GM10248 (cell line): ENCODE measurements around the gene BCAS2.
"Not testable (repeated sequence)": the region's sequence is repeated elsewhere in the genome, so short reads cannot be mapped to it uniquely, and the experiment has no call there.

Experiments used
- CTCF ChIA-PET: fragments of 300-600 bp; sonication (Branson Sonifier 250); formaldehyde crosslinking; extraction: SDS; loops from one replicate; lab custom pipeline; 2021; ENCODE audit warnings: antibody characterized with exemption; lab: Yijun Ruan, JAX
- POLR2A ChIA-PET: fragments of 350-650 bp; sonication (Branson Sonifier 250); formaldehyde crosslinking; extraction: SDS; loops from one replicate; lab custom pipeline; 2020; ENCODE audit warnings: antibody characterized with exemption; lab: Yijun Ruan, JAX
- DNase-seq: peaks from one replicate; pipeline ENCODE4 v3.0.0; 2012; ENCODE audit errors: extremely low spot score
- TF ChIP-seq, protein P1 (sequence below): IDR thresholded peaks from 2 replicates; pipeline ENCODE4 v1.5.1; 2012; ENCODE audit warnings: mild to moderate bottlenecking, low read depth; ENCODE audit errors: extremely low read depth, missing control alignments, control extremely low read depth

Gene BCAS2

DNA sequence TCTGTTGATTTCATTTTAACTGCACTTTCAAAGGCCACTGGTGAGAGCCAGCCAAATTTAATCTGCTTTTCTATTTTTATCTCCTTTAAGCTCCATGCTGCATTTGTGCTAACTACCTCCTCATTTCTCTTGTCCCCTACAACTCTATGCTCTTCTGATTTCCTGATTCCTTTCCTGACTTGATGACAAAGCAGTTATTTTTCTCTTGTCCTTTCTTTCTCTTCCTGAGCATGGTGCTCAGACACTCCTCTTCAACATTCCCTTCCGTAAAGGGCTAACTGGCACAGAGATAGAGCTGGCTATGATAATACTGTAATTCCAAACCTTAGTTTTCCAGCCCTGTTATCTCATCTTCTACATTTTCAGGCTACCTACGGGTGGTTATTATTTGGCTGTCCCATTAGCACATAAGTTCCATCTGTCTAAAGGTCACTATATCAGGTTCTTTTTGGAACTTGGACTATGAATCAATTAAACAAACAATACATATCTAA, 6.8 kb upstream of the BCAS2 start:
- TF ChIP-seq, protein P1, sequence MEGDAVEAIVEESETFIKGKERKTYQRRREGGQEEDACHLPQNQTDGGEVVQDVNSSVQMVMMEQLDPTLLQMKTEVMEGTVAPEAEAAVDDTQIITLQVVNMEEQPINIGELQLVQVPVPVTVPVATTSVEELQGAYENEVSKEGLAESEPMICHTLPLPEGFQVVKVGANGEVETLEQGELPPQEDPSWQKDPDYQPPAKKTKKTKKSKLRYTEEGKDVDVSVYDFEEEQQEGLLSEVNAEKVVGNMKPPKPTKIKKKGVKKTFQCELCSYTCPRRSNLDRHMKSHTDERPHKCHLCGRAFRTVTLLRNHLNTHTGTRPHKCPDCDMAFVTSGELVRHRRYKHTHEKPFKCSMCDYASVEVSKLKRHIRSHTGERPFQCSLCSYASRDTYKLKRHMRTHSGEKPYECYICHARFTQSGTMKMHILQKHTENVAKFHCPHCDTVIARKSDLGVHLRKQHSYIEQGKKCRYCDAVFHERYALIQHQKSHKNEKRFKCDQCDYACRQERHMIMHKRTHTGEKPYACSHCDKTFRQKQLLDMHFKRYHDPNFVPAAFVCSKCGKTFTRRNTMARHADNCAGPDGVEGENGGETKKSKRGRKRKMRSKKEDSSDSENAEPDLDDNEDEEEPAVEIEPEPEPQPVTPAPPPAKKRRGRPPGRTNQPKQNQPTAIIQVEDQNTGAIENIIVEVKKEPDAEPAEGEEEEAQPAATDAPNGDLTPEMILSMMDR: no peak
- DNase-seq: no peak
- ChIA-PET POLR2A (no interaction called here), CTCF (no interaction called here)

DNA sequence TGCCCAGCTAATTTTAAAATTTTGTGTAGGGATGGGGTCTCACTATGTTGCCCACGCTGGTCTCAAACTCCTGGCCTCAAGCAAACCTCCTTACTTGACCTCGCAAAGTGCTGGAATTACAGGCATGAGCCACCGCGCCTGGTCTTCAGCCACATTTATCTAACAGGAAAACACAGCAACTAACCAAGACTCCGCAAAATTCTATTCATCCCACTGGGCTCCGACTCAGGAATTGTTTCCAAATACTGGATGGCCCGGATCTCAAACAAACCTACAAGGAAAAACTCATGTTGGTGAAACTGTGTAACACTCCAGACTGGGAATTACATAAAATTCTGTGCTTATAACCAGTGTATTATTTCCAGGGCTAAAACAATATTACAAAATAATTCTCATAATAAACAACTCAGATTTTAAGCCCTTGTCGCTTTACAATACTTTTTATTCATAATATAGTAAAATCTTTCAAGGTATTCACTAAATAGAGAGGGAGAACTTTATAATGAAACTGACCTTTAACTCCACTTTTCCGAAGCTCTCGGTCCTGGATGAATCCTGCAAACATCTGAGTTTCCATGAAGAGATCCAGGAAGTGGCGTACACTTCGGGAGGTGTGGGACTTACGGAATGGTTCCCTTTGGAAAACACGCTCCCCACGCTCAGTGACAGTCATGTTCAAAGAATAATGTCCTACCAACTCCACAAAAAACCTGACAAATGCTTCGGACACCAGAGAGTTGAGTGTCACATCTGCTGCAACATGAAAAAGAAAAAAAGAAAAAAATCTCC, 6.0 kb upstream of the BCAS2 start:
- ChIA-PET POLR2A (no interaction called here), CTCF (no interaction called here)
- TF ChIP-seq, protein P1: no peak
- no peak for DNase-seq

DNA sequence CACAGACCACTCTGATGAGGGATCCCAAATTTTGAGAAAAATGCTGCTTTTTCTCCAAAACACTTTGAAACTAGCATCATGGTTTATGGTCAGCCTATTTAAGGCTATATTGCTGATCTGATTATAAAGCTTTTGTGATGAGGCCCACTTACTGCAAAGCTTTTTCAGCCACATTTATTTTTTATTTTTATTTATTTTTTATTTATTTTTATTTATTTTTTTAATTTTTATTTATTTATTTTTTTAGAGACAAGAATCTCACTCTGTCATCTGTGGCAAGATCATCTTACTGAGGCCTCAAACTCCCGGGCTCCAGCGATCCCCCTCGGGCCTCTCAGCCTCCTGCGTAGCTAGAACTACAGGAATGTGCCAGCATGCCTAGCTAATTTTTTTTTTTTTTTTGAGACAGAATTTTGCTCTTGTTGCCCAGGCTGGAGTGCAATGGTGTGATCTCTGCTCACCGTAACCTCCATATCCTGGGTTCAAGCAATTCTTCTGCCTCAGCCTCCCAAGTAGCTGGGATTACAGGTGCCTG, 5.2 kb upstream of the BCAS2 start:
- ChIA-PET CTCF (no interaction called here), POLR2A (no interaction called here)
- no peak for DNase-seq
- TF ChIP-seq, protein P1: no peak

DNA sequence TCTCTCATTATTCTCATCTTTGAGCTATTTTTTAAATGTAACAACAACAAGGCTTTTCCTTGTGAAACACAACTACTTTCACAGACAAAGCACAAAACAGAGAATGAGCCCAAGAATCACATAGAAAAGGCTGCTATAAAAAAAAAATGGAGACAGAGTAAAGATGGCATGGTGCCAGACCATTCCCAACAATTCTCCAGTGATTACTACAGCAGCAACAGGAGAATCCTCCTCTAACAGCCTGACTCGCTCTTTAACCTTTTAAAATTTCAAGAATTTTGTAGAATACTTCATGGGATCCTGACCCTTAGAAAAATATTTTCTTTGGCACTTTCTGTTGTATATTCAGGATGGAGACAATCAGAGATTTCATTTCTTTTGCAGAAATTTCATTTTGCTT, 3.8 kb upstream of the BCAS2 start:
- CTCF ChIA-PET: no interaction called here
- DNase-seq: no peak
- TF ChIP-seq, protein P1: no peak
- POLR2A ChIA-PET: no interaction called here

DNA sequence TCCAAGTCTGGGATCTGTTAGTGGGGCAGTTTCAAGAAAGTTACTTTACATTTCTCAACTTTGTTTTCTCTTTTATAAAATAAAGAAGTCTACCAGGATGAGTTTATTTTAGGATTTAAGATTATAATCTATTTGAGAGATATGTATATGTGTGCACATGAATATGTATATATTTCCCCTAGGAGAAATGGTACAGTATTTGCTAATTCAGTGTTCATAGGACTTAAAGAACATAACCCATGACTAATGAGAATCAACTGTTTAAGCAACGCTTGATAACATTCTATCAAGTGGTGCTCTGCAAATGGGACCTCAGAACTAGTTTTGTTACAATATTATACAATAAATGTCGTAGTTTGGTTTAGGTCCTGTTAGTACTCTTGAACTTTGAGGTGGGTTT, 7.0 kb downstream of the BCAS2 start:
- no peak for DNase-seq
- TF ChIP-seq, protein P1: no peak
- POLR2A ChIA-PET: no interaction called here
- CTCF ChIA-PET: no interaction called here

DNA sequence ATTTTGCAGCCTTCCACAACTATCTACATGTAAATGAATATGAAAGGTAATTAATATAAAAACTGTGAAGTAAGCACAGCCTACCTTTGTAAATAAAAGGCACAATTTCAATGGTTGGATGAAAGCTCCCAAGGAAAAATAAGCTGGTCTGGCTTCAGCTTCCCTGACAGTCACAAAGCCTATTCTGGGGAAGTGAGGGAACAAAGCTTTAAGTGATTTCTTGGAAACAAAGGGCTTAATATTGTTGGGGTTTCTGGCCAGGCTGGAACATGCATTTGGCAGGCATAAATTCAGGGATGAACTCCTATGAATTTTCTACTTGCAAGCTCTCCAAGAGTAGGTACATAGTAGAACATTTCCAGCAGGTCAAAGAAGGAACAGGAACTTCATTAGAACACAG, 17.3 kb downstream of the BCAS2 start:
- ChIA-PET CTCF (interaction anchor here (0.8 to 2.2 kb wide), 4 partner anchors 17 to 282 kb away, joined by 3 to 7 read pairs (median 3); partner anchors contain the start of genes BCAS2 and TRIM33), POLR2A (no interaction called here)
- TF ChIP-seq, protein P1: no peak
- DNase-seq: no peak

DNA sequence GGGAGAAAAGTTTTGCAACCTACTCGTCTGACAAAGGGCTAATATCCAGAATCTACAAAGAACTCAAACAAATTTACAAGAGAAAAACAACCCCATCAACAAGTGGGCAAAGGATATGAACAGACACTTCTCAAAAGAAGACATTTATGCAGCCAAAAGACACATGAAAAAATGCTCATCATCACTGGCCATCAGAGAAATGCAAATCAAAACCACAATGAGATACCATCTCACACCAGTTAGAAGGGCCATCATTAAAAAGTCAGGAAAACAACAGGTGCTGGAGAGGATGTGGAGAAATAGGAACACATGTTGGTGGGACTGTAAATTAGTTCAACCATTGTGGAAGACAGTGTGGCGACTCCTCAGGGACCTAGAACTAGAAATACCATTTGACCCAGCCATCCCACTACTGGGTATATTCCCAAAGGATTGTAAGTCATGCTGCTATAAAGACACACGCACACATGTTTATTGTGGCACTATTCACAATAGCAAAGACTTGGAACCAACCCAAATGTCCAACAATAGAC, 18.4 kb downstream of the BCAS2 start:
- DNase-seq, CTCF ChIA-PET, POLR2A ChIA-PET: not testable (repeated sequence)
